Thymus (tissue), 14 donors: Measurements from ENCODE around the gene NOBOX. TPM values are rescaled to one million over a fixed set of nuclear protein-coding genes. Genes with fewer than 3 reads are reported as not detected.
"Not testable (repeated sequence)": the region's sequence is repeated elsewhere in the genome, so short reads cannot be mapped to it uniquely, and the experiment has no call there.

Experiments used
- DNase-seq, 9 donors: peaks; one replicate each; pipeline ENCODE4 v3.0.0-alpha.2; 2013; ENCODE audit warnings: low spot score in 9 of 9, low read depth in 6 of 9, missing footprints in 1 of 9
- H3K27ac ChIP-seq, 2 donors: one replicate each; pipeline ENCODE4 v1.5.1; 2013; ENCODE audit warnings: control low read depth in 1 of 2, low read depth in 1 of 2, low read length in 1 of 2, mild to moderate bottlenecking in 1 of 2, moderate library complexity in 1 of 2
- H3K27me3 ChIP-seq, 2 donors: one replicate each; pipeline ENCODE4 v1.5.1; 2013; ENCODE audit warnings: low read length in 1 of 2; ENCODE audit not compliant: control insufficient read depth in 2 of 2, insufficient read depth in 1 of 2
- H3K36me3 ChIP-seq, 2 donors: one replicate each; pipeline ENCODE4 v1.5.1; 2013; ENCODE audit warnings: low read length in 1 of 2, mild to moderate bottlenecking in 1 of 2, moderate library complexity in 1 of 2; ENCODE audit not compliant: control insufficient read depth in 2 of 2, insufficient read depth in 2 of 2
- H3K4me1 ChIP-seq, 2 donors: one replicate each; pipeline ENCODE4 v1.5.1; 2013; ENCODE audit warnings: low read length in 2 of 2; ENCODE audit not compliant: control insufficient read depth in 2 of 2, insufficient read depth in 2 of 2
- H3K4me3 ChIP-seq, 2 donors: one replicate each; pipeline ENCODE4 v1.5.1; 2013; ENCODE audit warnings: low read length in 2 of 2, control low read depth in 1 of 2, mild to moderate bottlenecking in 1 of 2
- H3K9me3 ChIP-seq, 2 donors: one replicate each; pipeline ENCODE4 v1.5.1; 2013; ENCODE audit warnings: low read length in 1 of 2, mild to moderate bottlenecking in 1 of 2; ENCODE audit not compliant: control insufficient read depth in 2 of 2, insufficient read depth in 1 of 2
- WGBS: extraction: QIAGEN DNeasy Blood & Tissue Kit; methylation state at CpG from one replicate; pipeline ENCODE4 v1.1.7; 2013; 5-methylcytosine and 5-hydroxymethylcytosine counted together
- long read RNA-seq, 10 donors: transcript quantifications; one replicate each; lab custom pipeline, GENCODE V29; 2026
- polyA plus RNA-seq: library from polyadenylated mRNA; stranded (reverse); fragments of 200-250 nt; gene quantifications from one replicate; pipeline ENCODE4 v1.2.3, GENCODE V29; 2013
- total RNA-seq: library from RNA; stranded (reverse); fragments of 120-200 nt; gene quantifications from one replicate; pipeline ENCODE4 v1.2.4, GENCODE V29; 2013
- donor health status: healthy.

The NOBOX gene
- total RNA-seq = not detected
- polyA plus RNA-seq = not detected
- long read RNA-seq, donor 1 = 0 reads
- long read RNA-seq, donor 2 = 0 reads
- long read RNA-seq, donor 3 = 0 reads
- long read RNA-seq, donor 4 = 0 reads
- long read RNA-seq, donor 5 = 0 reads
- long read RNA-seq, donor 6 = 0 reads
- long read RNA-seq, donor 7 = 0 reads
- long read RNA-seq, donor 8 = 0 reads
- long read RNA-seq, donor 9 = 0 reads
- long read RNA-seq, donor 10 = 0 reads

DNA sequence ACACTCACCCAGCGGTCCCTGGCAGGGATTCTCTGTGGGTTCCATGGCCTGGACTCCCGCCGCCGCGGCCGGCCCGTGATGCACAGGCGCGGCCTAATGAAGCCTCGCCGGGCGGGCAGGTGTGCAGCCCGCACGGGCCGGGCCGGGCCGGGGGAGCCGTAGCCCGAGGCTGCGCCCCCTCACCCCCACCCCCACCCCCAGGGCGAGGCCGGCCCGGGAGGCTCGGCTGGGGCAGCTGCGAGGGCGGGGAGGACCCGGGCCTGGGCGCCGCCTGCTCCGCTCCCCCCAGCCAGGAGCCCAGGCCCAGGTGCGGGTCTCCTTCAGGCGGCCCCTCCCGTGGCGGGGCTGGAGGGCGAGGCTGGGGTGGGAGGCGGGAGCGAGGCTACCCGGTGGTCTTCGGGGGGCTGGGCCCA, at the start of gene NOBOX:
TSS of gene NOBOX (minus strand) at position 45 of the 413 bp plus-strand sequence.
- H3K9me3 ChIP-seq = no peaks in the 10 kb centered on the region
- WGBS = 96% methylated on average over 39 of the region's 39 CpGs
- no peaks in the 10 kb centered on the region for H3K4me1 ChIP-seq
- no peaks in the 10 kb centered on the region for H3K27me3 ChIP-seq
- no peak within 1 kb of the TSS for H3K27ac ChIP-seq
- H3K4me3 ChIP-seq = no peak within 1 kb of the TSS
- DNase-seq = no peak
- no peaks in the 10 kb centered on the region for H3K36me3 ChIP-seq

DNA sequence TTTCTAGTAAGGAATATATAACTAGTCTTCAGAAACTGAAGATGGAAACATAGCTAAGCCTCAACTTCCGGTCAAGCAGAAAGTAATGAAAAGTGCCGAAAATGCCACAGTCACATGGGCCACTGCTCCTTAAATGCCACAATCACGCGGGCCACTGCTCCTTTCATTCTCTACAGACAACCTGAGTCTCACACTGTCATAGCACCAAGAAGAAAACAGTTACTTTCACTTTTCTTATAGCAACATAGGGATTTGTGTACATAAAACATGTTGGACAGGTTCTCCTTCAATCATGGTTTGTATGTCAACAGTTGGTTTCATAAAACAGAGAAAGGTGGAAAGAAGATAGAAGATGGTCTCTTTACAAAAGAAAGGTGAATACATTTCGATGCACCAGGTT, 48.6 kb upstream of the NOBOX start:
- no peak for DNase-seq
- WGBS = 90% methylated on average over 5 of the region's 5 CpGs
- Histone ChIP-seq H3K27ac (no peak overlapping the region), H3K36me3 (no peaks in the 10 kb centered on the region), H3K4me1 (no peaks in the 10 kb centered on the region), H3K27me3 (no peaks in the 10 kb centered on the region), H3K4me3 (no peak overlapping the region), H3K9me3 (no peaks in the 10 kb centered on the region)

DNA sequence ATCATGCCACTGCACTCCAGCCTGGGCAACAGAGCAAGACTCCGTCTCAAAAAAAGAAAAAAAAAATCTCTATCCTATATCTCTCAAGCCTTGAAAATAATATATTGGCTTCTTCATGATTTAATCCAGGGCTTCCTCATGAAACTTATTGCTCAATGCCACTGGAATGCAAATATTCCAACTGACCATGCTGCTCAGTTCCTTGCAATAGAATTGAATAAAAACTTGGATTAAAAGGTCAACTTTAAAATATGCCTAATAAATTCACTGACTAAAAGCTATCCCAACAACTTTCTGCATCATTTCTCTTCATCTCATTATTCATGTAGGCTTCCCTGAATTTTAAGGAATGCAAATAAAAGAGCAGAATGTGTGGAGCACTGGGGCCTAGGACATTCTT, 42.1 kb upstream of the NOBOX start:
- H3K4me3 ChIP-seq = no peak overlapping the region
- H3K27ac ChIP-seq = no peak overlapping the region
- 100% methylated on average over 1 of the region's 1 CpG for WGBS
- no peaks in the 10 kb centered on the region for H3K9me3 ChIP-seq
- H3K36me3 ChIP-seq = no peaks in the 10 kb centered on the region
- H3K4me1 ChIP-seq = no peaks in the 10 kb centered on the region
- H3K27me3 ChIP-seq = no peaks in the 10 kb centered on the region
- DNase-seq = no peak

DNA sequence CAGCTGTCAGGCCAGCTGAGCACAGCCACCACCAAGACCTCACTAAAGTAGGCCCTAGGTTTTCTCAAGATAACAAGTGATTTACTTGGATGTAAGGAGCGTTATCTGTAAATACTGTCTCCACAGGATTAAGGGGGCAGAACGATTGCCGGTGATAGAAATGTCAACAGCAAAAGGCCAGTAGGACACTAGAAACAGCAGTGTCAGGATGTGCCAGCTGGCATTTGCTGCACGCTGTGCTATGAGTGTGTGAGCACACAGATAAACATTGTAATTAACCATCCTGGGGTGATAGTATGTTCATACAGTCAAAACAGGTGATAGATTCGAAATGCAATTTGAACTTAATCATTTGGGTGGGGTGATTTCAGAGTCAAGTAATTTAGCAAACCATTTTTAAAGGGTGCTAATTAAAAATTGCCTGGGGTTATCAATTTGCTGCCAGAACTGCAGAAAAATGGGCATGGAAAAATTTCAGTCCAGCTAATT, 36.3 kb upstream of the NOBOX start:
- H3K9me3 ChIP-seq = no peaks in the 10 kb centered on the region
- WGBS = 83% methylated on average over 5 of the region's 5 CpGs
- no peak overlapping the region for H3K4me3 ChIP-seq
- H3K27me3 ChIP-seq = no peaks in the 10 kb centered on the region
- no peaks in the 10 kb centered on the region for H3K36me3 ChIP-seq
- no peaks in the 10 kb centered on the region for H3K4me1 ChIP-seq
- no peak for DNase-seq
- H3K27ac ChIP-seq = no peak overlapping the region

DNA sequence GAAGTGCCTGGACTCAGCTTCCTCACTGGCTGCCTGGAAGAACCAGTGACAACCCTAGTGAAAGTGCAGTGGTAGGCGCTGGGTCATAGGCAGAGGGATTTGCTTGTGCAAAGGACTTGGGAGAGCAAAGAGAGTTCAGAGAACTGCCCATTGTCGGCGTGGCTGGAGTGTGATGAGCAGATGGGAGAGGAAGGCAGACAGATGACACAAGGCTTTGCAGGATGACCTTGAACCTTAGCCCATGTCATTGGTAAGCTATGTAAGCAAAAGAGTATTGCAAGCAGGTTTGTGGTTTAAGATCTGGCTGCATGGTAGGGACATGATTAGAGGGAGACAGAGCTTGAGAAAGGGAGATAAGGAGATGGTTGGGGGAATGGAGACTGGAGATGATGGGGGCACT, 35.3 kb upstream of the NOBOX start:
- Histone ChIP-seq H3K4me1 (no peaks in the 10 kb centered on the region), H3K27ac (no peak overlapping the region), H3K4me3 (no peak overlapping the region), H3K36me3 (no peaks in the 10 kb centered on the region), H3K9me3 (no peaks in the 10 kb centered on the region), H3K27me3 (no peaks in the 10 kb centered on the region)
- no peak for DNase-seq
- 95% methylated on average over 3 of the region's 3 CpGs for WGBS

DNA sequence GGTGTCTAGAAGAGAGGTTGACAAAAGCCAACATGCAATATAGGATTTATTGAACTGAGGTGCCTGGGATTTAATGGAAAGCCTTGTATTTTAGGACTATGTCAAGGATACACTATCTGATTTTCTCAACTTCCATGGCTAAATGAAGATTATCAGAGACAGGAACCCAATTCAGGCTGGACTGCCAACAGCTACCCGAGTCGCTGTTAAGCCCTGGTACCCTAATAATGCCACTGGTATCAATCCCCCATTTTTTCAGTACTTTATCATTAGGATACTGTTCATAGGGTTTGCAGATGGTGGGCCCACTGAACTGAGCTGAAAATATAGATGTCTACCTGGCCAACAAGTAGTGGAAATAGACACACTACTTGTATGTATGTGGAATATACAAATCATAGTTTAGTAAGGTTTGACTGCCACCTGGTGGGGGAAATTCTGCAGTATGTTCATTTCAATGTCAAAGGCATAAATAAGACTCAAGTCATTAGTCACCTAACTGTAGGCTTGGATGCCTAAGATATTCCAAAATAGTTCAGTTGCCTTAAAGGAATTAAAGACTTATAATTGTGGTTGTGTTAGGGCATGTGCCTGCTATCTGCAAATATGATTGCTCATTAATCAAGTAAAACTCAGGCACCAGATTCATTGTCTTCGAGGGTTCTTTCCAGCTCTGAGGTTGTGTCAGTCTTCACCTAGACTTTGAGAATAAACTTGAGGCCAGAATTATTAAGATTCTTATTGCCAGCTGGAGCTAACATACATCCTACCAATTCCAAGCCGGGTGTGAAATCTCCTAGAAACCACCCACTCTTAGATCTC, 34.1 kb upstream of the NOBOX start:
- no peak overlapping the region for H3K4me3 ChIP-seq
- 91% methylated on average over 4 of the region's 4 CpGs for WGBS
- DNase-seq = peak; percentile 4 to 66 (median 37)
- no peaks in the 10 kb centered on the region for H3K4me1 ChIP-seq
- H3K36me3 ChIP-seq = no peaks in the 10 kb centered on the region
- H3K27me3 ChIP-seq = no peaks in the 10 kb centered on the region
- H3K27ac ChIP-seq = no peak overlapping the region
- H3K9me3 ChIP-seq = no peaks in the 10 kb centered on the region

DNA sequence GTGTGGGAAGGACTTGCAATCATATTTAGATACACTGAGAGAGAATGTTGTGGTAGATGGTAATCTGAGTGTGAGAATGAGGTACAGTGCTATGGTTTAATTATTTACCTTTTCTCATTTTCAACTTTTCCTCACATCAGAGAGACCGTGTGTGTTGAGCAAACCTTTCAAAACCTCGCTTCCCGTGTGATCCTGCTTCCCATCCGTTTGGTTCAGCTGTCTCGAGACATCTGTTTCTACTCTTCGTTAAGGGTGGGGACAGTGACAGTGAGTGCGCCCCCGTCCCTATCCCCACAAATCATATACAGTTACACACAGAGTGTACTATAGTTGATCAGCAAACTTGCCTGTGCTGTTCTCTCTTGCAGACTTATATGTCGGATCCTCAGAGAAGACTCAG, 33.0 kb upstream of the NOBOX start:
- 93% methylated on average over 9 of the region's 9 CpGs for WGBS
- no peaks in the 10 kb centered on the region for H3K36me3 ChIP-seq
- no peak overlapping the region for H3K27ac ChIP-seq

DNA sequence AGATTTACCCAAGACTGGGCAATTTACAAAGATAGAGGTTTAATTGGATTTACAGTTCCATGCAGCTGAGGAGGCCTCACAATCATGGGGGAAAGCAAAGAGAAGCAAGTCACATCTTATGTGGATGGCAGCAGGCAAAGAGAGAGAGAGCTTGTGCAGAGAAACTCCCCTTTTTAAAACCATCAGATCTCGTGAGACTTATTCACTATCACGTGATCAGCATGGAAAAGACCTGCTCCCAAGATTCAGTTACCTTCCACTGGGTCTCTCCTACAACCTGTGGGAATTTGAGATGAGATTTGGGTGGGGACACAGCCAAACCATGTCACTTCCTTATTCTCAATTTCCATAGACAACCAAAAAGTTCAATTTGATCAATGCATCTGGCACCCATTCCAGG, 24.9 kb upstream of the NOBOX start:
- Histone ChIP-seq H3K36me3 (no peaks in the 10 kb centered on the region), H3K27me3 (no peaks in the 10 kb centered on the region), H3K9me3 (peaks cover 2 to 8% of the 10 kb centered on the region in 2 donors), H3K4me1 (no peaks in the 10 kb centered on the region), H3K4me3 (no peak overlapping the region), H3K27ac (no peak overlapping the region)
- no peak for DNase-seq
- 88% methylated on average over 2 of the region's 2 CpGs for WGBS

More for the DNA sequence above, 33.0 kb upstream of the NOBOX start:
- Histone ChIP-seq H3K4me1 (no peaks in the 10 kb centered on the region), H3K4me3 (no peak overlapping the region), H3K9me3 (no peaks in the 10 kb centered on the region), H3K27me3 (no peaks in the 10 kb centered on the region)
- DNase-seq = peak in 1 of 9 donors; percentile 18

DNA sequence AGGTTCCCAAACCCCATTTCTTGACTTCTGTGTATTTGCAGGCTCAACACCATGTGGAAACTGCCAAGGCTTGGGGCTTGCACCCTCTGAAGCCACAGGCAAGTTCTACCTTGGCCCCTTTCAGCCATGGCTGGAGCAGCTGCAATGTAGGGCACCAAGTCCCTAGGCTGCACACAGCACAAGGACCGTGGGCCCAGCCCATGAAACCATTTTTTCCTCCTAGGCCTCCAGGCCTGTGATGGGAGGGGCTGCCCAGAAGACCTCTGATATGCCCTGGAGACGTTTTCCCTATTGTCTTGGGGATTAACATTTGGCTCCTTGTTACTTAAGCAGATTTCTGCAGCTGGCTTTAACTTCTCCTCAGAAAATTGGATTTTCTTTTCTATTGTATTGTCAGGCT, 24.0 kb upstream of the NOBOX start:
- not testable (repeated sequence) for H3K9me3 ChIP-seq, H3K27me3 ChIP-seq, H3K4me1 ChIP-seq, H3K36me3 ChIP-seq, DNase-seq, H3K27ac ChIP-seq, H3K4me3 ChIP-seq
- 73% methylated on average over 2 of the region's 2 CpGs for WGBS
